Fibroblast of pulmonary artery (primary cell): Measurements from ENCODE around the gene TGFBI.

Source experiments
- DNase-seq: peaks from one replicate; pipeline ENCODE4 v3.0.0-alpha.2; 2010; ENCODE audit warnings: low read depth
- H3K4me3 ChIP-seq: replicated peaks from 2 replicates; pipeline ENCODE4 v1.5.1; 2011; ENCODE audit warnings: low read depth, mild to moderate bottlenecking, control low read depth, low read length, moderate library complexity
- TF ChIP-seq, protein P1 (sequence below): IDR thresholded peaks from 2 replicates; pipeline ENCODE4 v1.5.1; 2011; ENCODE audit warnings: mild to moderate bottlenecking, control low read depth, low read length, inconsistent platforms; ENCODE audit errors: missing control alignments

Gene TGFBI

DNA sequence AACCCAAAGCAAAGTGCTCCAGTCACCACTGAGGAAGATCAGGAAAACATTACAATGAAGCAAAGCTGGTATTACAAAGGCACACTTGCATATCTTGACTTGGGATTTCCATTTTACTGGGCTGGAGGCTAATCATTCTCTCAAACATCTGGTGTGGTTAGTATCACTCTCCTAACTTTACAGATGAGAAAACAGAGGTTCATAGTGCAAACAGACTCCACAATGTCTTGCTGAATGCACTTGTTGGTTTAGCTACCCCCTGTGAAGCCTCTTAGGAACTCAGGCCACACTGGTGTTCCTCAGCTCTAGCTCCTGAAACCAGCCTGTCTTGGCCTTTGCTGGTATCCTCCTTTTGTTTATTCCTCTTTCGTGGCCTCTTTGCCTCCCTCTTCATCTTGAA is 74.3 kb downstream of the TGFBI start:
- no peak for DNase-seq
- TF ChIP-seq, protein P1, sequence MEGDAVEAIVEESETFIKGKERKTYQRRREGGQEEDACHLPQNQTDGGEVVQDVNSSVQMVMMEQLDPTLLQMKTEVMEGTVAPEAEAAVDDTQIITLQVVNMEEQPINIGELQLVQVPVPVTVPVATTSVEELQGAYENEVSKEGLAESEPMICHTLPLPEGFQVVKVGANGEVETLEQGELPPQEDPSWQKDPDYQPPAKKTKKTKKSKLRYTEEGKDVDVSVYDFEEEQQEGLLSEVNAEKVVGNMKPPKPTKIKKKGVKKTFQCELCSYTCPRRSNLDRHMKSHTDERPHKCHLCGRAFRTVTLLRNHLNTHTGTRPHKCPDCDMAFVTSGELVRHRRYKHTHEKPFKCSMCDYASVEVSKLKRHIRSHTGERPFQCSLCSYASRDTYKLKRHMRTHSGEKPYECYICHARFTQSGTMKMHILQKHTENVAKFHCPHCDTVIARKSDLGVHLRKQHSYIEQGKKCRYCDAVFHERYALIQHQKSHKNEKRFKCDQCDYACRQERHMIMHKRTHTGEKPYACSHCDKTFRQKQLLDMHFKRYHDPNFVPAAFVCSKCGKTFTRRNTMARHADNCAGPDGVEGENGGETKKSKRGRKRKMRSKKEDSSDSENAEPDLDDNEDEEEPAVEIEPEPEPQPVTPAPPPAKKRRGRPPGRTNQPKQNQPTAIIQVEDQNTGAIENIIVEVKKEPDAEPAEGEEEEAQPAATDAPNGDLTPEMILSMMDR, result no peak
- no peak overlapping the region for H3K4me3 ChIP-seq

DNA sequence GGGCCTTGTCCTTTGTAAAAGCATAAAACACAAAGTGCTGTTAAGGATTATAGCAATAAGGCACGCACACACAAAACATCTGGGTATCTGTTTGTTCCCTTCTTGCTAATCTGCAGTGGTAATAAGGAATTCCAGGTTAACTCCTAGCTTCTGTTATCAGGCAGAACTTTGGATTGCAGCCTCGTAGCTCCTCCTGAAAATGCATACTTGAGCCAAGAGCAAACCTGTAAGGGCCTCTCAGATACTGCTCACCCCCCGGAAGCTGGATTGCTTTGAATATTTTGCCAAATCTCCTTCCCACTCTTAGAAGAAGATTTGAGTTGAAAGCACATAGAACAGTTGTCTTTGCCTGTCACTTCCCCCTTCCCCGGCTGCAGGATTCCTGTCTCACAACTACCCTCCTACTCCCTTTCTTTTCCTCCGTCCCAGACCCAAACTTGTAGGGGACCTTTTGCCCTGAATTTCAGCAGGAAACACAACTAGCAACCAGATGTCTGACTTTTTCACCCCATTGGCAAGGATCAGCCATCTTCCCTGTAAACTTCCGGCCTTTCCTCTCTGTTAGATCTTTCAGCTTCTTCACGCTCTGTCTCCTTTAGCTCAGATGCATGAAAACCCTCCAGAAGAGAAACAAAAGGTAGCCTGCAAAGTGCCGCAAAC is 75.6 kb downstream of the TGFBI start:
- no peak overlapping the region for H3K4me3 ChIP-seq
- TF ChIP-seq, protein P1, result no peak
- peak; percentile 23 for DNase-seq

DNA sequence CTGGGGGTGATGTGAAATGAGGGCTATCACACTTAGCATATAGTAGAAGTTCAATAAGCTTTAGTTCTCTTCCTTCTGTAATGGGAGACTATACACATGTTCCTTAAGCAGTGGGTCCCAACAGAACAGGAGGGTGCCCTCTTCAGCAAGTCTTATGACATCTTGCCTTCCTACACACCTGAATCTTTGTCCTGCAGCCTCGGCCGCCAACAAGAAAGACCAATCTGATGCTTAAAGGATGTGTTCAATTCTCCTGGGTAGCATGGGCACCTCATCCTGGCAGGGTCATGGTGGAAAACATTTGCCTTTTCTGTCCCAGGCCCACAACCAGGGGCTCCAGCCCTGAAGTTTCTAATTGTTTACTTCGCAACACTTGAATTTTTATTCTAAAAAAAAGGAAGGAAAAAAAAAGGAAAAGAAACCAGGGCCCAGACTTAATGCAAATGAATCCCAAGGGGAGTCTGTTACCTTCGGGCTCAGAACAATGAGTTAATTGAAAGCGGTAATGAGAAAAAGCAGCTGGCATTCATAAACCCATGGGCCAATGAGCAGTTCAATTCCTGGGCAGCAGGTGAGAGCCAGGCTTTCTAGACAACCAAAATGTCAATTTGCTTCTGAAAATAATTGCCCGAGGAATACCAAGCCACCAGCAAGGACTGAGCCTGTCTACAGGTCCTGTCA is 77.7 kb downstream of the TGFBI start:
- DNase-seq, result no peak
- TF ChIP-seq, protein P1, result no peak
- H3K4me3 ChIP-seq, result no peak overlapping the region

DNA sequence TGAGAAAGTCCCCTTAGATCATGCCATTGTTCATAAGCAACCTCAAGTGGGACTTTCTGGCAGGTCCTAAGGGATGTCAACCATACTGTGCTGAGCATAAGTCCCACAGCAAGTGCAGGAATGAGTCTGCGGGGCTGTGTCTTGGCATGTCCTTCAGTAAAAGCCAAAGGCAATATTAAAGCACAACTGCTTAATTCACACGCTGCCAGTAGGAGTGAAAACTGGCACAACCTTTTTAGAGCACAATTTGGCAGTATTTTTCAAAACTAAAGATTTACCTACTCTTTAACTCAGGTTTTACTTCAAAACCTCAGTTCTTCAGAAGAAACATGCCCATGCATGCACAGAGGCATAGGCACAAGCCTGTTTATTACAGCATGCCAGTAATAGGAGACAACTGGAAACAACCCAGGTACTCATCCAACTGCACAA is 79.4 kb downstream of the TGFBI start:
- H3K4me3 ChIP-seq, result no peak overlapping the region
- no peak for DNase-seq
- TF ChIP-seq, protein P1, result no peak

DNA sequence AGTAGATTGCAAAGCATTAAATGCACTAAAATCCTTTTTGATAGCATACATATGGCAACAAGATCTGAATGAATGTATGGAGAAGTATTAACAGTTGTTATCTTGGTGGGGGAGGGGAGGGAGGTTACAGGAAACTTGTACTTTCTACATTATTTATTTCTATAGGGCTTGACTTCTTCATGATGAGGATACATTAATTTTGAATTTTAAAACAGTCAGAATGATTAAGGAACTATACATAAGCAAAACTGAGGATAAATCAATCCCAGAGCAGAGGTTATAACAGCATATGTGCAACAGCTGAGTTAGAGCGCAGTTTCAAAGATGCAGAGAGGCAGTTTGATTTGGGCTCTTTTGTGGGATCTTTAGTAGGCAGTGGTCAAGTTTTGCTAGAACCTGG is 80.0 kb downstream of the TGFBI start:
- H3K4me3 ChIP-seq, result no peak overlapping the region
- DNase-seq, result no peak
- TF ChIP-seq, protein P1, result no peak

DNA sequence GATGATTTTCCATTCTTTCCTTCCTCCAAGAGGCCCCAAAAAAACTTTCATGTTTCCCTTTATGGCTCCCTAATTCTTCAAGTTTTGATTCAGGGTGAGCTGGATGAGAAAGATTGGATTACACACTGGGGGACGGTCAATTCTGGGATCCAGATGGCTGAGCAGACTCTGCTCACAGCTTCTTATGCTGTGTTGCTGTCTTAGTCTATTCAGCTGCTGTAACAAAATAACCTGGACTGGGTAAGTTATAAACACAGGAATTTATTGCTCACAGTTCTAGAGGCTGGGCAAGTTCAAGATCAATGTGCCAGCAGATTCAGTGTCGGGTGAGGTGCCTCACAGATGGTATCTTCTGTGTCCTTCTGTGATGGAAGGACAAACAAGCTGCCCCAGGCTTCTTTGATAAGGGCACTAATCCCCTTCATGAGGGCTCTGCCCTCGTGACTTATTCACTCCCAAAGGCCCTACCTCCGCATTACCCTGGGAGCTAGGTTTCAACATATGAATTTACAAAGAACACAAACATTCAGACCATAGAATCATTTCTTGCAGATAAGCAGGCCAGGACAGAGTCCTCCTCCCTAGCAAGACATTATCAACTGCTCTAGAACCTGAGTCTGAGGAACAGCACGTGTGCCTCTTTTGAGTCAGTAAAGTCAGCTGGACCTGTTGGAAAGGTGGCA is 80.8 kb downstream of the TGFBI start:
- no peak for DNase-seq
- no peak overlapping the region for H3K4me3 ChIP-seq
- TF ChIP-seq, protein P1, result no peak
